OCI-LY1 (cell line): ENCODE measurements around the gene DPP7.

Experiments used
- H2AFZ ChIP-seq: fragments of 200-600 bp; sonication (generic), shearing (Covaris generic); 2 replicates; pipeline ENCODE4 v1.6.0; 2014; ENCODE audit warnings: antibody characterized with exemption, mild to moderate bottlenecking, low read length
- H3F3A ChIP-seq: fragments of 200-600 bp; sonication (generic), shearing (Covaris generic); 2 replicates; pipeline ENCODE4 v1.6.0; 2014; ENCODE audit warnings: mild to moderate bottlenecking, antibody characterized with exemption, low read length, moderate library complexity; ENCODE audit not compliant: insufficient read depth
- H3K27ac ChIP-seq: fragments of 200-600 bp; sonication (generic); 2 replicates; pipeline ENCODE4 v1.5.1; 2014; ENCODE audit warnings: low read length, mixed run types, mild to moderate bottlenecking, low read depth; ENCODE audit not compliant: poor library complexity, severe bottlenecking
- H3K27me3 ChIP-seq: fragments of 200-600 bp; sonication (generic); 2 replicates; pipeline ENCODE4 v1.6.0; 2014; ENCODE audit warnings: antibody characterized with exemption, mild to moderate bottlenecking, low read length, moderate library complexity; ENCODE audit not compliant: insufficient read depth
- H3K36me3 ChIP-seq: fragments of 200-600 bp; sonication (generic); 2 replicates; pipeline ENCODE4 v1.6.1; 2014; ENCODE audit warnings: mild to moderate bottlenecking, antibody characterized with exemption, low read length, moderate library complexity, mixed read lengths; ENCODE audit not compliant: insufficient read depth
- H3K4me1 ChIP-seq: fragments of 200-600 bp; sonication (generic); 2 replicates; pipeline ENCODE4 v1.5.1; 2014; ENCODE audit warnings: mild to moderate bottlenecking, low read length, moderate library complexity; ENCODE audit not compliant: insufficient read depth, severe bottlenecking
- H3K4me2 ChIP-seq: fragments of 200-600 bp; sonication (generic), shearing (Covaris generic); 2 replicates; pipeline ENCODE4 v1.6.1; 2014; ENCODE audit warnings: low read length
- H3K4me3 ChIP-seq: fragments of 200-600 bp; sonication (generic); 2 replicates; pipeline ENCODE4 v1.5.1; 2014; ENCODE audit warnings: low read length, low read depth, mild to moderate bottlenecking, mixed read lengths; ENCODE audit not compliant: poor library complexity, severe bottlenecking
- H3K79me2 ChIP-seq: fragments of 200-600 bp; shearing (Covaris generic); 2 replicates; pipeline ENCODE4 v1.6.1; 2016; ENCODE audit warnings: mixed run types, low read length, mixed read lengths; ENCODE audit not compliant: insufficient read depth
- H3K9ac ChIP-seq: fragments of 200-600 bp; sonication (generic), shearing (Covaris generic); 2 replicates; pipeline ENCODE4 v1.6.1; 2014; ENCODE audit warnings: mild to moderate bottlenecking, low read length, mixed read lengths
- H3K9me2 ChIP-seq: fragments of 200-600 bp; sonication (generic), shearing (Covaris generic); 2 replicates; pipeline ENCODE4 v1.6.1; 2014; ENCODE audit warnings: low read depth, mild to moderate bottlenecking, low read length, mixed read lengths
- H3K9me3 ChIP-seq: fragments of 200-600 bp; shearing (Covaris generic); 2 replicates; pipeline ENCODE4 v1.6.1; 2014; ENCODE audit warnings: low read length, mixed read lengths
- H4K20me1 ChIP-seq: fragments of 200-600 bp; sonication (generic), shearing (Covaris generic); 2 replicates; pipeline ENCODE4 v1.6.0; 2016; ENCODE audit warnings: mild to moderate bottlenecking, low read length; ENCODE audit not compliant: insufficient read depth
- EZH2 ChIP-seq: fragments of 200-600 bp; sonication (generic), shearing (Covaris generic); IDR thresholded peaks from 2 replicates; pipeline ENCODE4 v1.8.0; 2017; ENCODE audit warnings: borderline replicate concordance, mixed run types, mild to moderate bottlenecking, antibody characterized with exemption, low read length, moderate library complexity, mixed read lengths
- TF ChIP-seq, protein P1 (sequence below): fragments of 200-600 bp; sonication (generic), shearing (Covaris generic); IDR thresholded peaks from 2 replicates; pipeline ENCODE4 v1.5.1; 2017; ENCODE audit warnings: mild to moderate bottlenecking, antibody characterized with exemption, low read length, moderate library complexity, mixed read lengths

DPP7 gene

DNA sequence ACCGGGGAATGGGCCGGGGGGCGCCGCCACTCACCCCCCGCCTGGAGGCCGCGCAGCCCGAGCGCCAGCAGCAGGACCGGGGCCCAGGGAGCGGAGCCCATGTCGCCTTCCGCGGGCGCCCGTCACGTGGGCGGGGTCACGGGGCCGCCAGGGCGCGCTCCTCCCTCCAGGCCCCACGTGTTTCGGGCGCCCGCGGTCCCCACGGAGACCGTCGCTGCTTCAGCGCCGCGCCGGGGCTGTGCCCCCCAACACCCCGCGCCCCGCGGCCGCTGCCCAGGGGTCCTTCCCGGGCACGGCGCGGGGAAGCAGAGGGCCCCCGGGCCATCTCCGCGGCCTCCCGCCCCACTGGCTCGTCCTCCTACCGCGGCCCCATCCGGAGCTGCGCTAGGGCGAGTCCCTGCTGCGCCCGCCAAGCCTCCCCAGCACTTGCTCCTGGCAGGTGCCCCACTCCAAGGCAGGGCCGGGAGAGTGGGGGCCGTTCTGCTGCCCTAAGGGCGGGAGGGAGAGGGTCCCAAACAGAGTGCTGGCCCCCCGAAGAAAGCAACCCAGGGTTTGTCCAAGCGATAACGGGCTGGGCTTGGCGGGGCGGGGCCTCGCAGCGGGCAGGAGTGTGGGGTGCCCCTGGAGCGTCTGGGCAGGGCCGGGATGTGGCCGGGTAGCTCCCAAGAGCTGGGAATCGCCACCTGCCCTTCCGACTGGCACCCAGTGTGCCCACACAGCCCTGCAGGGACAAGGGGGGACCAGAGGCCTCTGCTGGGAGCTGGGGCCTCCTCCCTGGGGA lies at the start of gene DPP7:
Gene DPP7 (minus strand): TSS at position 121 of the 781 bp plus-strand sequence. CDS start 20 bp downstream, at position 101.
- H4K20me1 ChIP-seq, result no peaks in the 10 kb centered on the region
- H3K79me2 ChIP-seq, result no peaks in the 10 kb centered on the region
- no peaks in the 10 kb centered on the region for H3F3A ChIP-seq
- H2AFZ ChIP-seq, result no peak within 1 kb of the TSS
- peak within 1 kb of the TSS; percentile 81 for H3K9ac ChIP-seq
- no peaks in the 10 kb centered on the region for H3K9me3 ChIP-seq
- no peak for TF ChIP-seq EZH2
- peaks cover 33% of the 10 kb centered on the region for H3K36me3 ChIP-seq
- H3K27me3 ChIP-seq, result no peaks in the 10 kb centered on the region
- no peak within 1 kb of the TSS for H3K27ac ChIP-seq
- H3K4me2 ChIP-seq, result peak within 1 kb of the TSS; percentile 89
- peaks cover 28% of the 10 kb centered on the region for H3K4me1 ChIP-seq
- peak within 1 kb of the TSS; percentile 86 for H3K4me3 ChIP-seq
- no peaks in the 10 kb centered on the region for H3K9me2 ChIP-seq

- Histone ChIP-seq H3K36me3 (no peaks in the 10 kb centered on the region), H3K27ac (no peak overlapping the region), H4K20me1 (no peaks in the 10 kb centered on the region), H3K27me3 (peaks cover 24% of the 10 kb centered on the region), H3K79me2 (no peaks in the 10 kb centered on the region), H3K9me3 (no peaks in the 10 kb centered on the region), H3K9me2 (no peaks in the 10 kb centered on the region), H2AFZ (no peak overlapping the region), H3K4me1 (peaks cover under 1% of the 10 kb centered on the region), H3K4me2 (no peak overlapping the region), H3K4me3 (no peak overlapping the region), H3K9ac (no peak overlapping the region), H3F3A (no peaks in the 10 kb centered on the region)
- no peak for TF ChIP-seq EZH2
- TF ChIP-seq, protein P1, sequence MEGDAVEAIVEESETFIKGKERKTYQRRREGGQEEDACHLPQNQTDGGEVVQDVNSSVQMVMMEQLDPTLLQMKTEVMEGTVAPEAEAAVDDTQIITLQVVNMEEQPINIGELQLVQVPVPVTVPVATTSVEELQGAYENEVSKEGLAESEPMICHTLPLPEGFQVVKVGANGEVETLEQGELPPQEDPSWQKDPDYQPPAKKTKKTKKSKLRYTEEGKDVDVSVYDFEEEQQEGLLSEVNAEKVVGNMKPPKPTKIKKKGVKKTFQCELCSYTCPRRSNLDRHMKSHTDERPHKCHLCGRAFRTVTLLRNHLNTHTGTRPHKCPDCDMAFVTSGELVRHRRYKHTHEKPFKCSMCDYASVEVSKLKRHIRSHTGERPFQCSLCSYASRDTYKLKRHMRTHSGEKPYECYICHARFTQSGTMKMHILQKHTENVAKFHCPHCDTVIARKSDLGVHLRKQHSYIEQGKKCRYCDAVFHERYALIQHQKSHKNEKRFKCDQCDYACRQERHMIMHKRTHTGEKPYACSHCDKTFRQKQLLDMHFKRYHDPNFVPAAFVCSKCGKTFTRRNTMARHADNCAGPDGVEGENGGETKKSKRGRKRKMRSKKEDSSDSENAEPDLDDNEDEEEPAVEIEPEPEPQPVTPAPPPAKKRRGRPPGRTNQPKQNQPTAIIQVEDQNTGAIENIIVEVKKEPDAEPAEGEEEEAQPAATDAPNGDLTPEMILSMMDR, result no peak
Measured at GRCh38 chr9:137163805-137164204, 49.3 kb upstream of the DPP7 start.

GRCh38 chr9:137163365-137163715 lies 48.8 kb upstream of the DPP7 start:
- Histone ChIP-seq H3K9me2 (no peaks in the 10 kb centered on the region), H3K79me2 (no peaks in the 10 kb centered on the region), H3F3A (no peaks in the 10 kb centered on the region), H3K36me3 (no peaks in the 10 kb centered on the region), H3K27me3 (peaks cover 24% of the 10 kb centered on the region), H3K4me1 (peaks cover 4% of the 10 kb centered on the region), H4K20me1 (no peaks in the 10 kb centered on the region), H3K9me3 (no peaks in the 10 kb centered on the region), H3K4me2 (no peak overlapping the region), H3K27ac (no peak overlapping the region), H3K4me3 (no peak overlapping the region), H3K9ac (no peak overlapping the region), H2AFZ (no peak overlapping the region)
- TF ChIP-seq EZH2, result no peak
- TF ChIP-seq, protein P1, result no peak
